Kidney capillary endothelial cell (primary cell): ENCODE data around the gene CLDN2.
"Not testable (repeated sequence)": the region's sequence is repeated elsewhere in the genome, so short reads cannot be mapped to it uniquely, and the experiment has no call there.

Source experiments
- DNase-seq: peaks from one replicate; pipeline ENCODE4 v3.0.0-alpha.2; 2018; ENCODE audit warnings: low spot score

CLDN2 gene

GRCh38 chrX:106963111-106963510 is 42.9 kb downstream of the CLDN2 start:
- DNase-seq = no peak

- DNase-seq = no peak
Observed at GRCh38 chrX:106964290-106964689, 44.1 kb downstream of the CLDN2 start.

GRCh38 chrX:106966547-106966946 is 46.3 kb downstream of the CLDN2 start:
- DNase-seq = not testable (repeated sequence)

- DNase-seq = no peak
Observed at GRCh38 chrX:106972896-106973295, 52.7 kb downstream of the CLDN2 start.

DNA sequence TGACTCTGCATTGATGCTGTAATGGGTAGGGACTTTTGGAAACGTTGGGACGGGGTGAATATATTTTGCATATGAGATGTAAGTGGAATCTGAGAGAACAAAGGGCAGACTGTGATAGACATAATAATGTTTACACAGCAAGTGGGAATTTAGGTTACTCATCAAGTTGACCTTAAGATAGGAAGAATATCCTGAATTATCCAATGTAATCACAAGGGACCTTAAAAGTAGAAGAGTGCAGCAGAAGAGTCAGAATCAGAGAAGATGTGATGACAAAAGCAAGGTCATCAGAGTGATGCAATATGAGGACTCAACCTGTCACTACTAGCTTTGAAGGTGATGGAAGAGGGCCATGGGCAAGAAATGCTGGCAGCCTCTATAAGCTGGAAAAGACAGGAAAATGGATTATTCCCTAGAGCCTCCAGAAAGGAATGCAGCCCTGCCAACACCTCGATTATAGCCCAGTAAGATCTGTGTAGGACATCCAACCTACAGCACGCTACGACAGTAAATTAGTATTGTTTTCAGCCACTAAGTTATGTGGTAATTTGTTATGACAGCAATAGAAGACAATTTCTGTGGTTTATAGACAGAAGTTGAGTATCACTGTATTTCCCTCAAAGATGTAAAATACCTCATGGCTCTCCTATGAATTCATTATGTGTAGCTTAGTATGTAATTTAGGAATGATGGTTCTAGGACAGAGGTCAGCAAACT is 53.4 kb downstream of the CLDN2 start:
- DNase-seq = no peak

DNA sequence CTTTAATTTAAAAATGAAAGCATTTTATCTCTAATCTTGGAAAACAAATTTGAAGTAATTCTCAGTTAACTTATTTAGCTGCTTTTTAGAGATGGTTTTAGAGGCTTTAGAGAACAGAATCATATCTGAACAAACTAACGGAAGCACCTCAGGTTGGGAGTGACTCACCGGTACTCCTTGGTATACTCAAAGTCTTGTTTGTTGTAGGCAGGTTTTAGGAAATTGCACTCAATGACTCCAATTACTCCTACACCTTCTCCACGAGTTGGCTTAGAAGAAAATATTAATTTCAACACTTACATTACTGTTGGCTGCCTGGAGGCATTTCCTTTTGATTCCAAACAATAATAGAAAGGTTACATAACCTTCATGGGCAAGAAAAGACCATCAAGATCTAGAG is 56.2 kb downstream of the CLDN2 start:
- no peak for DNase-seq
